ENCODE data around the gene DNAJB1.
"Not testable (repeated sequence)": the region's sequence is repeated elsewhere in the genome, so short reads cannot be mapped to it uniquely, and the experiment has no call there.

DNAJB1 gene

DNA sequence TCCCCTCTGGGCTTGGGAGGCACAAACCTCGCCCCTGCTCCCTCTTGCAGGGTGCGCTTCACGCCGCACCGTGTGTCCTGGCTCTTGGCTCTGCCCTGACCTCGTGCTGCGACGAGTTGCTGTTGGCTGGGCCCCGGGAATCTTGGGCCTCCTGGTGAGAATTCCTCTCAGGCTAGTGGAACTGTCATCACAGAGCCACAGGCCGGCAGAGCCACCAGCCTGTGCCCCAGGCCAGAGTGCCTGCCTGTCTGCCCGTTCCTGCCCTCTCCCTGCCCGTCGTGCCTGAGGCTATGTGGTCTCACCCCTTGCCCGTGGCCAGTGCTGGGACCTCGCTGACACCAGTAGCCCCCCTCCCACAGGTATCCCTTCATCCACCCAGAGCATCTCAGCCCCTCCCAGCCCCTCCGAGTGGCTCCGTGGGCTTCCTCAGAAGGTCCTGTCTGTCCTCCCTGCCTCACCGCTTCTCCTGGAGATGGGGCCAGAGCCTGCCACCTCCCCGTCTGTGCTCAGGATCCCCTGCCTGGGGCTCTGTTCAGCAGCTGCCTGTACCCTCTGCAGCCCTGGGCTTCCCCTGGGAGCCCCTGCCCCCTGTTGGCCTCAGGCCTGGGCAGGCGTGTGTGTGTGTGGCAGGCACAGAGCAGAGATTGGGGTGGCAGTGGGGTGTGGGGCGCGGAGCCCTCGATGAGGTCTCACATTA is 40.3 kb upstream of the DNAJB1 start:
- FAIRE-seq (no peak), DNase-seq (ENCODE audit: insufficient read length, low spot score) (no peak)
- TF ChIP-seq CTCF (IDR thresholded peaks at IDR 0.05; ENCODE audit: insufficient read depth, missing control alignments), result no peak

GRCh38 chr19:14556662-14557188 is 38.5 kb upstream of the DNAJB1 start:
- DNase-seq (ENCODE audit: insufficient read length, low spot score) (peak; percentile 48), FAIRE-seq (no peak)
- peak; percentile 81 for TF ChIP-seq CTCF (IDR thresholded peaks at IDR 0.05; ENCODE audit: insufficient read depth, missing control alignments)

DNA sequence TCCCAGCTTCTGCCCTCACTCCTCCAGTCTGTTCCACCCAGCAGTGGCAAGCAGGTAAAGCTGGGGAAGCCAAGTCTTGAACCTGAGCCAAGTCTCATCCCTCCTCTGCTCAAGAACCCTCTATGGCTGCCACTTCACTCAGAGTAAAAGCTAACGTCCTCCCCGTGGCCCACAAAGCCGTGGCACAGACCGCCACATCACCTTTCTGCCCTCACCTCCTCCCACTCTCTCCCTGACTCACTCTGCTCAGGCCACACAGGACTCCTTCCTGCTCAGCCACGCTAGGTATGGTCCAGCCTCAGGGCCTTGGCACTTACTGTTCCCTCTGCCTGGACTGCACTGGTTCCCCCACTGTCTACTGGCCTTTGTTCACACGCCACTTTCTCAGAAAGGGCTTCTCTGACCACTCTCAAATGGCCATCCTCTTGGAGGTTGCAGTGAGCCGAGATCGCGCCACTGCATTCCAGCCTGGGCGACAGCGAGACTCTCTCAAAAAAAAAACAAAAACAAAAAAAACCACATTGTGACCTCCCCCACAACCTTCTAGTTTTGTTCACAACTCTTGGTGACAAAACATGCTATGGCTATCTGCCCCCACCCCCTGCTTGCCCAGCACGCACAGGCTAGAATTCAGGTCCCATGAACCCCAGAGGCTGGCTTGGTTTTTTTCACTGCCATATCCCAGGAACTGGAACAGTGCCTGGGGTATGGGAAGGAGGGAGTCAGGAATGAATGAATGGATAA is 37.9 kb upstream of the DNAJB1 start:
- FAIRE-seq (no peak), DNase-seq (ENCODE audit: insufficient read length, low spot score) (no peak)
- TF ChIP-seq CTCF (IDR thresholded peaks at IDR 0.05; ENCODE audit: insufficient read depth, missing control alignments), result no peak

- DNase-seq (ENCODE audit: insufficient read length, low spot score), result no peak
- no peak for TF ChIP-seq CTCF (IDR thresholded peaks at IDR 0.05; ENCODE audit: insufficient read depth, missing control alignments)
- no peak for FAIRE-seq
Observed at GRCh38 chr19:14554382-14554812, 36.2 kb upstream of the DNAJB1 start.

DNA sequence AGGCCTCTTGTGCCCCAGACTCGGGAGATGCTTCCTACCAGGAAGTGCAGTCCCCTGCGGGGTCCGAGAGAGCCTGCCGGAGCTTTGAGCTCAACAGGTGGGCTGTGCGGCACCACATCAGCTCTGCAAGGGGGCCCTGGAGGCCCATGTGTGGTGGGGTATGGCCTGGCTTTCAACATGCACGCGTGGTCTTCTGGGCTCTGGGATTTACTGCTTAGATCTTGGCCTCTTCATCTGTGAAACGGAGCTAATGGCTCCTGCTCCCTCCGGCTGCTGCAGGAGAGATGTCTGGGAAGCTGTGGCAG is 35.7 kb upstream of the DNAJB1 start:
- no peak for DNase-seq (ENCODE audit: insufficient read length, low spot score)
- no peak for TF ChIP-seq CTCF (IDR thresholded peaks at IDR 0.05; ENCODE audit: insufficient read depth, missing control alignments)
- FAIRE-seq, result no peak

DNA sequence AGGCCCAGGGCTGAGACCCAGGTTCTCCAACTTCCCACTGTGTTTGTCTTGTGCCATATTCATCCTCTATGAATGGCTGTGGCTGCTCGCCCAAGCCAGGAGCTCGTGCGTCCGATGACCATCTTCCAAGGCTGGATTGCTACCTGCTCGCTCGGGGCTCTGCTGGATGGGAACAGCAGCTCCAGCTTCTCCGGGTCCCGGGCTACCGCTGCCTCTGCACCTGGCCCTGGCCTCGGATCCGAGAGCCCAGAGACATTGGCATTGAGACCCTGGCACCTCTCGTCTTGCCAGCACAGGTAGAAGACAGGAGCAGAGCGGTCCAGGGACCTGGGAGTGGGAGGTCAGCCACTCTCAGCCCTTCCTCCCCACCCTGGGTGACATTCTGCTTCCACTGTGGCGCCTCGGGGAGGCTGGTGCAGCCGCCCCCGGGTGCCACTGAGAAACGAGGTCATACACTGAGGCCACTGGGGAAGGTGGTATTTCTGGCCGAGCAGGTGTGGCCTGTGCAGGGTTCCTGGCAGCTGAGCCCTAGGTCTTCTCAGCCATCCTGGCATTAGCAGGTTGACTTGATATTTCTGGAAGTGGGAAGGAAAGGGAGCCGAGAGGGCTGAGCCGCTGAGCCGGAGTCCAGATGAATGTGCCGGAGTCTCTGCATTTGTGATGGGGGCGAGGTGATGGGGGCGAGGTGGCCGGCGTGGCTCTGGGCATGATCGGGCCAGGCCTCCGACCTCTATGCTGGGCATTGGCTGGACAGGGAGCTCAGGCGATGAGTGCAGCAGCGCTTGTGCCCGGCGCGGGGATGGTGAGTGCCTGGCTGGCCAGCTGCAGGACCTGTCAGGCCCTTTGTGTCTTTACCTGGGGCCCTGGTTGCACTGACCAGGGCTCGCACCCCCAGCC is 35.1 kb upstream of the DNAJB1 start:
- TF ChIP-seq CTCF (IDR thresholded peaks at IDR 0.05; ENCODE audit: insufficient read depth, missing control alignments), result no peak
- no peak for DNase-seq (ENCODE audit: insufficient read length, low spot score)
- FAIRE-seq, result no peak

DNA sequence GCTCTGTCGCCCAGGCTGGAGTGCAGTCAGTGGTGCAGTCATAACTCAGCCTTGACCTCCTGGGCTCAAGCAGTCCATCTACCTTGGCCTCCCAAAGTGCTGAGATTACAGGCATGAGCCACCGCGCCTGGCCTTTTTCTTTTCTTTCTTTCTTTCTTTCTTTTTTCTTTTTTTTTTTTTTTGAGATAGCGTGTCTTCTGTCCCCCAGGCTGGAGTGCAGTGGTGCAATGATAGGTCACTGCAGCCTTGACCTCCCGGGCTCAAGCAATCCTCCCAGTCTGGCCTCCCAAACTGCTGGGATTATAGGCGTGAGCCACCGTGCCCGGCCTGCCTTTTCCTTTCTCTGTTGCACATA is 33.8 kb upstream of the DNAJB1 start:
- not testable (repeated sequence) for DNase-seq (ENCODE audit: insufficient read length, low spot score); FAIRE-seq

All from D721Med (cell line).